Spleen (tissue), 11 donors: Measurements from ENCODE around the gene TTLL11. TPM values are rescaled to one million over a fixed set of nuclear protein-coding genes. Genes with fewer than 3 reads are reported as not detected.
"Not testable (repeated sequence)": the region's sequence is repeated elsewhere in the genome, so short reads cannot be mapped to it uniquely, and the experiment has no call there.

Experiments
- DNase-seq: peaks from one replicate; pipeline ENCODE4 v3.0.0-alpha.2; 2020
- H3K27ac ChIP-seq, 8 donors: fragments of 200-600 bp; sonication (generic) in 7 of 8; 1 replicate in 4 of 8; 2 replicates in 4 of 8; pipeline versions ENCODE4 v1.5.0 to v1.8.0; 2016 to 2021; ENCODE audit warnings: inconsistent platforms in 4 of 8, mild to moderate bottlenecking in 4 of 8, moderate library complexity in 1 of 8
- H3K27me3 ChIP-seq, 7 donors: fragments of 200-600 bp; sonication (generic) in 6 of 7; replicated peaks in 1 of 7; 1 replicate in 4 of 7; 2 replicates in 3 of 7; pipeline versions ENCODE4 v1.5.0 to v1.8.0; 2016 to 2021; ENCODE audit warnings: inconsistent platforms in 3 of 7, mild to moderate bottlenecking in 1 of 7
- H3K36me3 ChIP-seq, 6 donors: fragments of 200-600 bp; sonication (generic) in 5 of 6; 1 replicate in 4 of 6; 2 replicates in 2 of 6; pipeline versions ENCODE4 v1.5.0 to v1.8.0; 2016 to 2021; ENCODE audit warnings: inconsistent platforms in 2 of 6
- H3K4me1 ChIP-seq, 6 donors: fragments of 200-600 bp; sonication (generic) in 5 of 6; 1 replicate in 3 of 6; 2 replicates in 3 of 6; pipeline versions ENCODE4 v1.5.0 to v1.8.0; 2016 to 2021; ENCODE audit warnings: inconsistent platforms in 3 of 6
- H3K4me3 ChIP-seq, 8 donors: fragments of 200-600 bp; sonication (generic) in 7 of 8; 1 replicate in 4 of 8; 2 replicates in 4 of 8; pipeline versions ENCODE4 v1.5.0 to v1.8.0; 2016 to 2021; ENCODE audit warnings: inconsistent platforms in 4 of 8, mild to moderate bottlenecking in 4 of 8, moderate library complexity in 2 of 8
- H3K9me3 ChIP-seq, 8 donors: fragments of 200-600 bp; sonication (generic) in 7 of 8; 1 replicate in 4 of 8; 2 replicates in 4 of 8; pipeline versions ENCODE4 v1.5.0 to v1.8.0; 2016 to 2021; ENCODE audit warnings: inconsistent platforms in 4 of 8
- CTCF ChIP-seq, 11 experiments: fragments of 200-600 bp in 7 of 11; fragments of 450-650 bp in 4 of 11; sonication (generic) in 4 of 11; IDR thresholded peaks in 8 of 11; conservative IDR thresholded peaks in 3 of 11; 1 replicate in 7 of 11; 2 replicates in 4 of 11; pipeline versions ENCODE4 v1.4.0 to v1.8.0; 2016 to 2021; ENCODE audit warnings: antibody characterized with exemption in 11 of 11, inconsistent platforms in 4 of 11, mild to moderate bottlenecking in 1 of 11
- POLR2A ChIP-seq, 3 donors: fragments of 450-650 bp; IDR thresholded peaks; one replicate each; pipeline ENCODE4 v1.5.1; 2017; ENCODE audit warnings: antibody characterized with exemption in 3 of 3, mild to moderate bottlenecking in 1 of 3
- POLR2AphosphoS5 ChIP-seq, 3 donors: sonication (generic); formaldehyde crosslinking; IDR thresholded peaks; one replicate each; pipeline ENCODE4 v1.5.1; 2017; ENCODE audit warnings: antibody characterized with exemption in 3 of 3
- WGBS, 5 donors: extraction: QIAGEN DNeasy Blood & Tissue Kit in 3 of 5; methylation state at CpG; one replicate each; pipeline versions ENCODE4 v1.1.5 to v1.1.7; 2013 to 2018; 5-methylcytosine and 5-hydroxymethylcytosine counted together
- intact Hi-C: fragments of 100-400 bp; cut with DNase I; formaldehyde crosslinking; loops from one replicate; pipeline ENCODE4 v1.15.0; 2023; ENCODE audit warnings: low total_unique reads
- polyA plus RNA-seq, 3 donors: library from polyadenylated mRNA; stranded (reverse); fragments of 200-250 nt; gene quantifications; one replicate each; pipeline ENCODE4 v1.2.1, GENCODE V29; 2013
- total RNA-seq, 7 donors: library from RNA; depleted of rRNA in 3 of 7; stranded (reverse); fragments of >200 nt in 3 of 7; fragmentation: NEBNext Ultra II Directional in 4 of 7; extraction: Animal tissue kit (Norgen Biotek cat#: 25700) in 4 of 7; gene quantifications; one replicate each; pipeline versions ENCODE4 v1.1.0 to v1.2.1, GENCODE V29; 2016 to 2021
- donor health status: healthy with polysubstance abuse.
- donor health status: DM: no; HTN: no; CAD: no; lungs with moderate emphysema.
- donor health status: DM: no; HTN: no; CAD: no.
- donor health status: Bipolar disorder and iron deficiency.
- donor health status: healthy.
- donor health status: DM: no; HTN: no; CAD: no.
- donor health status: DM: yes; HTN: yes; CAD: no.

TTLL11 gene
- total and polyA plus RNA-seq, 10 donors, result 1.6 to 12.8 (median 7.3) TPM

GRCh38 chr9:122075135-122076030 is 17.7 kb downstream of the TTLL11 start:
- intact Hi-C loops, result no loop called here
- no peak overlapping the region for H3K4me3 ChIP-seq

GRCh38 chr9:122071715-122072114 is 21.4 kb downstream of the TTLL11 start:
- intact Hi-C loops, result no loop called here
- Histone ChIP-seq H3K27me3 (no peaks in the 10 kb centered on the region), H3K36me3 (peaks cover 0 to 14% (median 0%) of the 10 kb centered on the region in 6 donors), H3K27ac (no peak overlapping the region), H3K9me3 (peaks cover 0 to 11% (median under 1%) of the 10 kb centered on the region in 8 donors), H3K4me1 (no peaks in the 10 kb centered on the region), H3K4me3 (no peak overlapping the region)
- TF ChIP-seq CTCF (IDR thresholded peaks at IDR 0.05 in 8 of 11, conservative IDR thresholded peaks at IDR 0.05 in 3 of 11) (no peak), POLR2A (IDR thresholded peaks at IDR 0.05) (no peak), POLR2AphosphoS5 (IDR thresholded peaks at IDR 0.05) (no peak)
- WGBS, 5 donors, result 83 to 96% (median 93%) methylated on average over 1 to 3 of the region's 3 CpGs
- no peak for DNase-seq

More at GRCh38 chr9:122075135-122076030, 17.7 kb downstream of the TTLL11 start:
- TF ChIP-seq POLR2A (IDR thresholded peaks at IDR 0.05) (no peak), POLR2AphosphoS5 (IDR thresholded peaks at IDR 0.05) (no peak), CTCF (IDR thresholded peaks at IDR 0.05 in 8 of 11, conservative IDR thresholded peaks at IDR 0.05 in 3 of 11) (no peak)
- Histone ChIP-seq H3K27me3 (no peaks in the 10 kb centered on the region), H3K27ac (no peak overlapping the region), H3K4me1 (no peaks in the 10 kb centered on the region), H3K36me3 (peaks cover 0 to 13% (median 0%) of the 10 kb centered on the region in 6 donors), H3K9me3 (peaks cover 0 to 24% (median 20%) of the 10 kb centered on the region in 8 donors)
- 85 to 93% (median 89%) methylated on average over 5 of the region's 5 CpGs for WGBS, 5 donors
- no peak for DNase-seq

- TF ChIP-seq CTCF (IDR thresholded peaks at IDR 0.05 in 8 of 11, conservative IDR thresholded peaks at IDR 0.05 in 3 of 11), result no peak
- no peak for TF ChIP-seq POLR2A (IDR thresholded peaks at IDR 0.05)
- TF ChIP-seq POLR2AphosphoS5 (IDR thresholded peaks at IDR 0.05), result no peak
- Histone ChIP-seq H3K9me3 (peaks cover 0 to 15% (median 0%) of the 10 kb centered on the region in 8 donors), H3K27me3 (no peaks in the 10 kb centered on the region), H3K36me3 (peaks cover 0 to 14% (median 0%) of the 10 kb centered on the region in 6 donors), H3K4me3 (no peak overlapping the region), H3K4me1 (peaks cover 0 to 6% (median 0%) of the 10 kb centered on the region in 6 donors), H3K27ac (no peak overlapping the region)
- DNase-seq, result no peak
- 87 to 92% (median 92%) methylated on average over 15 of the region's 15 CpGs for WGBS, 5 donors
- intact Hi-C loops, result no loop called here
Measured at GRCh38 chr9:122070728-122071515, 22.2 kb downstream of the TTLL11 start.

GRCh38 chr9:122066680-122067079 is 26.4 kb downstream of the TTLL11 start:
- peaks cover 0 to 12% (median 0%) of the 10 kb centered on the region in 6 donors for H3K36me3 ChIP-seq
- H3K4me1 ChIP-seq, H3K27me3 ChIP-seq, intact Hi-C loops, H3K27ac ChIP-seq, DNase-seq, H3K4me3 ChIP-seq: not testable (repeated sequence)
- WGBS, 5 donors, result 56 to 88% (median 75%) methylated on average over 1 of the region's 1 CpG
- H3K9me3 ChIP-seq, result peaks cover 0 to 15% (median 0%) of the 10 kb centered on the region in 8 donors
